Islet precursor cell (in vitro differentiated cells): Measurements from ENCODE around the gene CPA3.

Source experiments
- DNase-seq: peaks from one replicate; pipeline ENCODE4 v3.0.0-alpha.2; 2018

CPA3 gene

GRCh38 chr3:148924562-148924961, 59.5 kb downstream of the CPA3 start:
- no peak for DNase-seq

DNA sequence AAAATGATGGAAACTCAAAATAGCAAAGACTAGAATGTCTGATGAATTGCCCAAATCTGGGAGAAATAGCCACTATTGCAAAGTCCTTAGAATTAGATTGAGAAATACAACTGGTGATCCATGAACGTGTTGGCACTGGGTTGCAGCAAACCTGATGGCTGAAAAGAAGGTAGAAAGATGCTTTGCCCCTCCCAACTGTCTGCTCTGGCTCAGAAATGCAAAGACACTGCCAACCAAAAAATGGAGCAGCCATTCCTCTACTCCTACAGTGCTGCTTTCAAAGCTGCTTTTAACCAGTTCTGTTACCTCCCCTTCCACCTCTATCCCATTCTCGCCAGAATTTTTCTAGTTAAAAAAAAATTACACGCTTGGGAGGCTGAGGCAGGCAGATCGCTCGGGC, 60.7 kb downstream of the CPA3 start:
- no peak for DNase-seq

DNA sequence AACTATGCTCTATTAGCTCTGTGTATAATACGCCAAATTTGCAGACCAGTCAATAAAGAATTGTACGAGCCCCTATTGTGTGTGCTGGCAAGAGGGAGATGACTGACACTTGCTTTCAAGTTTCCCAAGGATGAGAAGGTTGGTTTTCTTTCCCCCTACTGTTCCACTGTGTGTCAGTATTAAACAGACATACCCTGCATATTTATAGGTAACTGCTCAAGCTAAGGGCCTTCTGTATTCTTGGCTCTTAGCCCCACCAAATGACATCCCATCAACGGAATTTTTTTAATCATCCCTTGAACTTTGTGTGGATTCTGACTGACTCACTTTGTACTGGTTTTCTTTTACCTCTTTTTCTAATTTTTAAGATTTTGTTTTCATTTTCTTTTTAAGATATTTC, 65.7 kb downstream of the CPA3 start:
- no peak for DNase-seq

- DNase-seq, result no peak
Measured at GRCh38 chr3:148931574-148931973, 66.5 kb downstream of the CPA3 start.

DNA sequence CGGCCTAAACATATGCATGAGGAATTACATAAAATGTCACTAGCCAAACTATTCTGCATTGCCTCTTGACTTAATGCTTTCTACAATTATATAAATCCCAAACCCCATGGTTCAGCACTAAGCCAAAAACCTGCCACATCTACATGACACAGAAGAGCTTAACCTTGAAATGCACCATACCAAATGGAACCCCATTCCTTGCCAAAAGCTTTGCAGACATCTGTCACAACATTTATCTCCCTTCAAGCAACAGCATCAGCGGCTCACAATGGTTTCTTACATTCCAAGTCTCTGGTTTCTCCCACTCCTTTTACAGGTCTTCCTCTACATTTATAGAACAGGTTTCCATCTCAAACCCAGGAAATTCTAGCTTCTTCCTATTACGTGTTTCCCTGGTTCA, 67.9 kb downstream of the CPA3 start:
- DNase-seq, result no peak

GRCh38 chr3:148937467-148938255, 72.6 kb downstream of the CPA3 start:
- DNase-seq, result no peak

DNA sequence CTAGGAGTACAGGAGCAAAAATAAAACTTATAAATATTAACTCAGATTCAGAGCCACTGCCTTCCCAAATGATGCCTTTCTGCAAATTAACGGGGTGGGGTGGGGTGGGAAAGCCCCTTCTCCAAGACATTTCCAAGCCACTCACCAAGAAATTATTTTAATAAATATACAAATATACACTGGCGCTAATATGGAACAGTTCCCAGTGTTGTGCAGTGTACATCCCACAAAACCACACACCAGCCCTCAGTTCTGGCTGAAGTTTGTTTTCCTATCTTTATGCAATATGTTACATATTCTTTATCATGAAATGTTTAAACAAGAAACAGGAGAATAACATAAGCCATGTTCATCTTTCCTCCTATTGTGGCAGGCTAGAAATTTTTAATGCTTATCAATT, 73.2 kb downstream of the CPA3 start:
- no peak for DNase-seq

- no peak for DNase-seq
Measured at GRCh38 chr3:148938936-148939335, 73.8 kb downstream of the CPA3 start.

- no peak for DNase-seq
Measured at GRCh38 chr3:148940983-148941382, 75.9 kb downstream of the CPA3 start.

DNA sequence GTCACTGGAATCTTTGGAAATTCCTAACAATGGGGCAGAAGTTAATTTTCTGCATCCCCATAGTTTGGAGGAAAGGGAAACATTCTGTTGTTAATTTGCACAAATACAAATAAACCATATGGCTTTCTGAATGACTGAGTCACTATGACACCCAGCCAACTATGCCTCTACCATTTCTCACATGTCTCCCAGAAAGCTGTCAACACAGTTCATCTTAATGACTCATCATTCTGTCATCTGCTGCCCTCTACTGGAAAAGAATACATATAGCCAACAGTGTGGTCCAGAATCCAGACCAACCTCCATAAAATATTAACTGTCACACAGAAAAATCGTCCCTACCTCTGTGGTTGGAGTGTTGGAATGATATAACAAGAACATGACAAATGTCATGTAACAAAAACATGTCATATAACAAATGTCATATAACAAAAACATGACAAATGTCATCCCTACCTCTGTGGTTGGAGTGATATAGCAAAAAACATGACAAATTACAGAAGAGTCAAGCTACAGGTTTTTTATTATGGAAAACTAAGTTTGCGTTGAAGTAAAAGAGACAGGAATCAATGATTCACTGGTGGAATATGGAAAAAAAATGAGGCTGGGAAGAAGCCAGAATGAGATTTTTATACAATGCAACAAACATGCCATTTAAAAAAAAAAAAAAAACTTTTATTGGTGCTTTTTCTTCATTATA, 78.6 kb downstream of the CPA3 start:
- no peak for DNase-seq

DNA sequence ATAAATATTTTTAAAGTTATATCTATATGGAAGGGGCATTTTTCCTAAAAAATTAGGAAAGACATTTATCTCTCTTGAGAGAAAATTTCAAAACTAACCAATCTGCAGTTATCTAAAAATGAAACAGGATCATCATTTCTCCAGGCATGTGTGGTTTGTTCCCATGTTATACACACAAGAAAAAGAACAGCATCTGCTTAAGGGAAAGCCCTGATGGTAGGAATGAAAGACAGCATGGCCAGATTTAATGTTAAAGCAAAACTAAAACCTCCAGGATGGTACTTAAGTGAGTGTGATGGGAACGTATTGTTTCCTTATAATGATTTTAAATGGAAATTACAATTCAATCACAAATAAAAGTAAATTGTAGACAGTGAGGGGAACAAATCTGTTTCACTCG, 80.0 kb downstream of the CPA3 start:
- no peak for DNase-seq
